Smooth muscle cell (in vitro differentiated cells): Measurements from ENCODE around the gene OAF. TPM values are rescaled to one million over a fixed set of nuclear protein-coding genes. Genes with fewer than 3 reads are reported as not detected.

Source experiments
- DNase-seq: peaks from one replicate; lab custom pipeline; 2025; ENCODE audit not compliant: unreplicated experiment; lab: John Stamatoyannopoulos, UW
- H2AFZ ChIP-seq: fragments of 200-600 bp; sonication (generic); 2 replicates; pipeline ENCODE4 v1.6.0; 2016; ENCODE audit warnings: antibody characterized with exemption, low read depth, mild to moderate bottlenecking
- H3F3A ChIP-seq: fragments of 200-600 bp; sonication (generic); 2 replicates; pipeline ENCODE4 v1.6.0; 2017; ENCODE audit warnings: antibody characterized with exemption, low read depth
- H3K27ac ChIP-seq: fragments of 200-600 bp; sonication (generic); 2 replicates; pipeline ENCODE4 v1.5.1; 2016; ENCODE audit warnings: low read depth, mild to moderate bottlenecking
- H3K27me3 ChIP-seq: fragments of 200-600 bp; sonication (generic); 2 replicates; pipeline ENCODE4 v1.6.1; 2016; ENCODE audit warnings: low read depth, mild to moderate bottlenecking
- H3K36me3 ChIP-seq: fragments of 200-600 bp; sonication (generic); 2 replicates; pipeline ENCODE4 v1.5.1; 2016; ENCODE audit warnings: low read depth
- H3K4me1 ChIP-seq: fragments of 200-600 bp; sonication (generic); 2 replicates; pipeline ENCODE4 v1.5.1; 2016; ENCODE audit warnings: low read depth
- H3K4me2 ChIP-seq: fragments of 200-600 bp; sonication (generic); 2 replicates; pipeline ENCODE4 v1.6.0; 2016; ENCODE audit warnings: mild to moderate bottlenecking
- H3K4me3 ChIP-seq: fragments of 200-600 bp; sonication (generic); 2 replicates; pipeline ENCODE4 v1.5.1; 2016; ENCODE audit warnings: mild to moderate bottlenecking
- H3K79me2 ChIP-seq: fragments of 200-600 bp; sonication (generic); 2 replicates; pipeline ENCODE4 v1.6.0; 2016; ENCODE audit warnings: low read depth, mild to moderate bottlenecking
- H3K9ac ChIP-seq: fragments of 200-600 bp; sonication (generic); 2 replicates; pipeline ENCODE4 v1.6.0; 2016; ENCODE audit warnings: low read depth
- H3K9me3 ChIP-seq: fragments of 200-600 bp; sonication (generic); replicated peaks from 2 replicates; pipeline ENCODE4 v1.5.1; 2016; ENCODE audit warnings: low read depth
- H4K20me1 ChIP-seq: fragments of 200-600 bp; sonication (generic); 2 replicates; pipeline ENCODE4 v1.6.0; 2016; ENCODE audit warnings: low read depth
- CTCF ChIP-seq: fragments of 200-600 bp; sonication (generic); IDR thresholded peaks from 2 replicates; pipeline ENCODE4 v1.5.1; 2017; ENCODE audit warnings: borderline replicate concordance, mild to moderate bottlenecking, antibody characterized with exemption; ENCODE audit not compliant: insufficient read depth, poor library complexity, severe bottlenecking
- WGBS: methylation state at CpG from one replicate; pipeline ENCODE4 v1.1.7; 2016; ENCODE audit warnings: low lambda C conversion rate; 5-methylcytosine and 5-hydroxymethylcytosine counted together
- polyA plus RNA-seq: library from polyadenylated mRNA; unstranded; fragments of >200 nt; fragmentation: Nextera tagmentation; extraction: Ambion mirVana; gene quantifications from 2 replicates; pipeline ENCODE4 v1.2.1, GENCODE V29; 2016
- total RNA-seq: library from RNA; depleted of rRNA; stranded (reverse); fragments of >200 nt; gene quantifications from 2 replicates; pipeline ENCODE4 v1.2.3, GENCODE V29; 2014

OAF gene
- total and polyA plus RNA-seq, 2 experiments from 2014 or later = 41.6 to 112 TPM

- H3K36me3 ChIP-seq = no peaks in the 10 kb centered on the region
- H3F3A ChIP-seq = no peaks in the 10 kb centered on the region
- no peak overlapping the region for H3K9ac ChIP-seq
- no peak for TF ChIP-seq CTCF
- no peak overlapping the region for H3K27ac ChIP-seq
- H2AFZ ChIP-seq = no peak overlapping the region
- H3K27me3 ChIP-seq = no peaks in the 10 kb centered on the region
- WGBS = 100% methylated on average over 1 of the region's 1 CpG
- H3K4me1 ChIP-seq = peaks cover 15% of the 10 kb centered on the region
- DNase-seq = no peak
- no peak overlapping the region for H3K4me3 ChIP-seq
- no peak overlapping the region for H3K4me2 ChIP-seq
- H3K79me2 ChIP-seq = peaks cover 37% of the 10 kb centered on the region
- peaks cover 92% of the 10 kb centered on the region for H4K20me1 ChIP-seq
- H3K9me3 ChIP-seq = no peaks in the 10 kb centered on the region
Observed at GRCh38 chr11:120221115-120221752, 10.4 kb downstream of the OAF start.

DNA sequence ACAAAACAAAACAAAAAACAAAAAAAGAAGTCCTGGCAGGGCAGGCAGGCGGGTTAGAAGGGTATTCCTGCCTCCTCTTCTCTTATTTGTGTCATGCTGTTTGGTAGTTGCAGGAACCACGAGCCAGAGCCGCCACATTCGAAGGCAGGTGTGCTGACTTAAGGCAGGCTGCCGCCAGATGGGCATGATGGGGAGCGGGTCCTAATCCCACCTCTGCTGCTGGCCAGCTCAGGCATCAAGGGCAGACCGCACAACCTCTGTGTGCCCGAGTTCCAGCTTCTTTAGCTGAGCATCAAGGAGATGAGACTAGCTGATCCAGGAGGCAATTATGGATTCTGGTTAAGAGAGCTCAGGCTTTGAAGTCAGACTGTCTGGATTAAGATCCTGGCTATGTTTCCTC, 12.1 kb downstream of the OAF start:
- Histone ChIP-seq H3K9ac (no peak overlapping the region), H3K36me3 (no peaks in the 10 kb centered on the region), H3K4me3 (no peak overlapping the region), H3F3A (no peaks in the 10 kb centered on the region), H3K27ac (no peak overlapping the region), H2AFZ (no peak overlapping the region), H4K20me1 (peaks cover 75% of the 10 kb centered on the region), H3K4me2 (no peak overlapping the region), H3K79me2 (peaks cover 21% of the 10 kb centered on the region), H3K9me3 (no peaks in the 10 kb centered on the region), H3K27me3 (no peaks in the 10 kb centered on the region), H3K4me1 (peaks cover 14% of the 10 kb centered on the region)
- no peak for DNase-seq
- no peak for TF ChIP-seq CTCF
- WGBS = 89% methylated on average over 8 of the region's 8 CpGs

GRCh38 chr11:120223793-120224192, 13.0 kb downstream of the OAF start:
- H3F3A ChIP-seq = no peaks in the 10 kb centered on the region
- H3K79me2 ChIP-seq = peaks cover 20% of the 10 kb centered on the region
- H3K4me3 ChIP-seq = no peak overlapping the region
- H3K4me1 ChIP-seq = peaks cover 6% of the 10 kb centered on the region
- 47% methylated on average over 1 of the region's 1 CpG for WGBS
- DNase-seq = no peak
- no peak overlapping the region for H3K27ac ChIP-seq
- no peak overlapping the region for H2AFZ ChIP-seq
- no peaks in the 10 kb centered on the region for H3K36me3 ChIP-seq
- H3K27me3 ChIP-seq = no peaks in the 10 kb centered on the region
- H3K4me2 ChIP-seq = no peak overlapping the region
- H4K20me1 ChIP-seq = peaks cover 67% of the 10 kb centered on the region
- TF ChIP-seq CTCF = no peak
- H3K9me3 ChIP-seq = no peaks in the 10 kb centered on the region
- H3K9ac ChIP-seq = no peak overlapping the region

DNA sequence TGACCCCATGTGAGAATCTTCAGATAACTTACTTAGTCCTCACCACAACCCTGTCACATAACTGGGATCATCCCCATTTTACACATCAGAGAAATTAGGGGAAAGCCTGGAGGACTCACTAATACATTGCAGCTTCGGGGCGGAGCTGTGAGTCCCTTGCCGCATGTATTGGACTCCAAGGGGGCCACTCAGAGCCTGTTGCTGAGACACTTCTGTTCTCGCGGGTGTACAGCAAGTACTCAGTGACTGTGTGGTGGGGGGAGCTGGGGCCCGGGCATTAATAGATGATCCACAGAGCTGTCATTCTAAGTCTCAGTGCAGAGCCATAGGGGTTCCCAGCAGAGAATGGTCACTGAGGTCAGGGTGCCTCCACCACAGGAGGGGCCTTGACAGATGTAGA, 13.5 kb downstream of the OAF start:
- Histone ChIP-seq H3F3A (no peaks in the 10 kb centered on the region), H3K4me3 (no peak overlapping the region), H3K79me2 (peaks cover 20% of the 10 kb centered on the region), H3K27ac (no peak overlapping the region), H4K20me1 (peaks cover 61% of the 10 kb centered on the region), H3K9ac (no peak overlapping the region), H3K9me3 (no peaks in the 10 kb centered on the region), H2AFZ (no peak overlapping the region), H3K4me1 (peaks cover 5% of the 10 kb centered on the region), H3K27me3 (no peaks in the 10 kb centered on the region), H3K4me2 (no peak overlapping the region), H3K36me3 (no peaks in the 10 kb centered on the region)
- 90% methylated on average over 6 of the region's 6 CpGs for WGBS
- no peak for DNase-seq
- TF ChIP-seq CTCF = no peak
